Fibroblast of pulmonary artery (primary cell): Measurements from ENCODE around the gene RGMB.

Experiments
- DNase-seq: peaks from one replicate; pipeline ENCODE4 v3.0.0-alpha.2; 2010; ENCODE audit warnings: low read depth
- H3K4me3 ChIP-seq: replicated peaks from 2 replicates; pipeline ENCODE4 v1.5.1; 2011; ENCODE audit warnings: low read depth, mild to moderate bottlenecking, control low read depth, low read length, moderate library complexity
- TF ChIP-seq, protein P1 (sequence below): IDR thresholded peaks from 2 replicates; pipeline ENCODE4 v1.5.1; 2011; ENCODE audit warnings: mild to moderate bottlenecking, control low read depth, low read length, inconsistent platforms; ENCODE audit errors: missing control alignments

Gene RGMB

DNA sequence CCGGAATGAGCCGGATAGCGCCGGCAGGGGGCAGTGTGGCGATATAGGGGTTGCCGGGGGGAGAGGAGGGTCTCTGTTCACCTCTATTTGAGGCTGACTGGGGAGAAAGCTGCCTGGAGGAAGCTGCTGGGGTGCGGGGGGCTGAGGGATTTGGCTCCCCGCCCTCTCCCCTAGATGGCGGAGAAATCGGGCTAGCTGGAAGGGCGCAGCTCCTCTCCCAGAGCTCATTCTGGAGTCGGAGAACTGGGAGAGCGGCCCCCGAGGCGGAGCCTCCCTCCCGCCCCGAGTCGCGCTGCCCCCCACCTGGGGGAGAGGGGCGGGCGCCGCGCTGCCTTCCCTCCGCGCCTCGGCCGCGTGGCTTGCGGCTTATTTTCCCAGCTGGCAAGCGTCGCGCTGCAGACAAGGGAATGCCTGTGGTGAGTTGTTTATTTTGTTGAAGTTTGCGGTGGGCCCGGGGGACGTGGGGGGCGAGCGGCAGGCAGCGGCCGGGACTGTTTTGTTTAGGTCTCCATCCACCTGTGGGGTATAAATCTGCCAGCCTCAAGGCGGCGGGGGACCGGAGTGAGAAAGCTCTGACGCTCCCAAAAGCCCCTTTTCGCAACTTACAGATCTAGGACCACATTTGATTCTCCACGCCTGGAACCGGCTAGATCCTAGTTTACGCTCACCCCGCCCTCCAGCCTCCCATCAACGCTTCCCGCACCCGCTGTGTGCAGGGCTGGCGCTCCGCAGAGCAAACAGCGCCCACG lies 4.1 kb upstream of the RGMB start:
- TF ChIP-seq, protein P1, sequence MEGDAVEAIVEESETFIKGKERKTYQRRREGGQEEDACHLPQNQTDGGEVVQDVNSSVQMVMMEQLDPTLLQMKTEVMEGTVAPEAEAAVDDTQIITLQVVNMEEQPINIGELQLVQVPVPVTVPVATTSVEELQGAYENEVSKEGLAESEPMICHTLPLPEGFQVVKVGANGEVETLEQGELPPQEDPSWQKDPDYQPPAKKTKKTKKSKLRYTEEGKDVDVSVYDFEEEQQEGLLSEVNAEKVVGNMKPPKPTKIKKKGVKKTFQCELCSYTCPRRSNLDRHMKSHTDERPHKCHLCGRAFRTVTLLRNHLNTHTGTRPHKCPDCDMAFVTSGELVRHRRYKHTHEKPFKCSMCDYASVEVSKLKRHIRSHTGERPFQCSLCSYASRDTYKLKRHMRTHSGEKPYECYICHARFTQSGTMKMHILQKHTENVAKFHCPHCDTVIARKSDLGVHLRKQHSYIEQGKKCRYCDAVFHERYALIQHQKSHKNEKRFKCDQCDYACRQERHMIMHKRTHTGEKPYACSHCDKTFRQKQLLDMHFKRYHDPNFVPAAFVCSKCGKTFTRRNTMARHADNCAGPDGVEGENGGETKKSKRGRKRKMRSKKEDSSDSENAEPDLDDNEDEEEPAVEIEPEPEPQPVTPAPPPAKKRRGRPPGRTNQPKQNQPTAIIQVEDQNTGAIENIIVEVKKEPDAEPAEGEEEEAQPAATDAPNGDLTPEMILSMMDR, result peak; percentile 57
- DNase-seq, result peak; percentile 53
- peak overlapping the region; percentile 80 for H3K4me3 ChIP-seq

DNA sequence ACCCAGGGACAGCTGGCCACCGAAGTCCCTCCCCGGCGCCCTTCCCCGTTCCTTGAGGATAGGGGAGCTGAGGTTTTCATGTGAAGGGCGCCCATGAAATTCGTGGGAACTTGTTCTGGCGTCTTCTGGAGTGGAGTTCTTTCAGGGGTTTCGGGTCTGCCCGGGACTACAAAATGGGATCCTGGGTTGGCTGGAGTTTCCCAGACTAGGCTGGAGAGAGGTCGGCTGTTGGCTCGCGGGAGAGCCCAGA lies 3.6 kb upstream of the RGMB start:
- peak overlapping the region; percentile 80 for H3K4me3 ChIP-seq
- TF ChIP-seq, protein P1, result no peak
- peak; percentile 36 for DNase-seq

DNA sequence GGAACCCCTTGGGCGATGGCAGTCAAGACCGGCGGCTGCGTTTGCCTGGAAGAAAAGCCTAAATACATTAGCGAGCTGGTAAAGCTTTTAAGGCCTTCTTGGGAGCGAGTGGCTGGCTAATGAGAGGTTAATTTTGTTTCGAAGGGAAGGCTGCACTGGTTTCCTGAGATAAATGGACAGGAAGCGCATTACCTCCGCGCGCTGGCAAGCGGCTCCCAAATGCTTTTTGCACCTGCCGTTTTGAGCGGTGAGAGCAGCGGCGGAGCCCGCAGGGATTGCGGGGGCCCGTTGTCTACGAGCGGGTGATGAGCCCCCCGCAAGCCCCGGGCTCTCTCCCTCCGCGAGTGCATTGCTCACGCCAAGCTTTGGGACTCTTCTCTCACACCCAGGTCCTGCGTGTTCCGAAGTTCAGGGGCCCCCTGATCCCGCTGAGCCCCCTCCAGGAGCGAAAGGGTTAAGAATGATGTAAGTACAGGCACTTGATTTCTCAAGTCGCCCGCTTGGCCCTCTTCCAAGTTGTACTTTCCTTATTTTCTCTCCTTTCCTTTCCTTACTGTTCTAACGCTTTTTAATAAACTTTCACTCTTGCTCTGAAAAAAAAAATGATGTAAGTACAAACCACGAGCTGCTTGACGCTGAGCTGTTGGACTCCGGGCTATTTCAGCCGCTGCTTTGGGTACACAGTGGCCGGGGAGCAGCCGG lies 3.1 kb upstream of the RGMB start:
- peak; percentile 69 for DNase-seq
- peak overlapping the region; percentile 80 for H3K4me3 ChIP-seq
- TF ChIP-seq, protein P1, result no peak

DNA sequence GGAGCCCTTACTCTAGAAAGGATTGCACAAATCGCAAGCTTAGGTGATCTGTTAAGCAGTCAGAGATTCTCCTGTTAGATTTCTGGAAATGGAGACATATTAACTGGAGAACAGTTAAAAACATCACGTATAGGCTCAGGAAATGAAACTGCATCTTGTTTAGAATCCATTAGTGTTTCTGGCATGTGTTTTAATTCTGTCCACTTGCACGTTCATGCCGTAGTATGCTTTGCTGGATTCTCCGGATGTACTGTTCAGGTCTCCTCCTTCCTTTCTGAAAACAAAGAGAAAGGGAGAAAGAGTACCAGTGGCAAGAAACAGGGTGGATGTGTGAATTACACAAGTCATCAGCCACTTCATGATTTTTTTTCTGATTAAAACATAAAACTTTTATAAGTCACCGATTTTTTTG lies 2.5 kb upstream of the RGMB start:
- peak overlapping the region; percentile 80 for H3K4me3 ChIP-seq
- TF ChIP-seq, protein P1, result no peak
- DNase-seq, result peak; percentile 45

DNA sequence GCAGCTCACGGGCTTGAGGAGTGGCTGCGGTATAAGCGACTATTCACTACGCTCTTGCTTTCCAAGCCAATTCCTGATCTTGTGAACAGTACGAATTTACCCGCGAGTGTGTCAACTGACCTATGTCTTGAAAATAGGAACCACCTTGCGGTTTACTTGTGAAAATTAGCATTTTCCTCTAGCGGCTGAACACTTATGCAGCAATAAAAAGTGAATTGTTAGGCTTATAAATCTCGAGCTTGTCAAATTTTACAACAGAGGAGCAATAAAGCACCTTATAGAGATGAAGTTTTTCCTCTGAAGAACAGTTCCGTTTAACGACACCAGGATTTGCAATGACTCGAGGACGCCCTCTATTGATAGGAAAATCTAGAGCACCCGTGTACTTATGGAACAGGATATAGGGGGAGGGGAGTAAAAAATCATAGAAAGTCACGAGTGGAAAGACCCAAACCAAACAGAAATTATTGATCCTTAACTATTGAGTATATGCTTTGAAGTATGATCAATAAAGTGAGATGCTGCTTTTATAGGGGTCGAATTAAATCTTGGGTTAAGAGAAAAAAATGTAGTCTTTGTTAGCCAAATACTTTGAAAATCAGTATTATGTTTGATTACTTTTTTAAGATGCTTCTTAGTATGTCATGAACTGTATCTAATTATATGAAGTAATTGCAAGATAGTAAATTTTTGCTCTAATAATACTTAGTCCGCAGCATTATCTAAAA lies 1.9 kb upstream of the RGMB start:
- DNase-seq, result peak; percentile 94
- TF ChIP-seq, protein P1, result peak; percentile 97
- H3K4me3 ChIP-seq, result peak overlapping the region; percentile 80

DNA sequence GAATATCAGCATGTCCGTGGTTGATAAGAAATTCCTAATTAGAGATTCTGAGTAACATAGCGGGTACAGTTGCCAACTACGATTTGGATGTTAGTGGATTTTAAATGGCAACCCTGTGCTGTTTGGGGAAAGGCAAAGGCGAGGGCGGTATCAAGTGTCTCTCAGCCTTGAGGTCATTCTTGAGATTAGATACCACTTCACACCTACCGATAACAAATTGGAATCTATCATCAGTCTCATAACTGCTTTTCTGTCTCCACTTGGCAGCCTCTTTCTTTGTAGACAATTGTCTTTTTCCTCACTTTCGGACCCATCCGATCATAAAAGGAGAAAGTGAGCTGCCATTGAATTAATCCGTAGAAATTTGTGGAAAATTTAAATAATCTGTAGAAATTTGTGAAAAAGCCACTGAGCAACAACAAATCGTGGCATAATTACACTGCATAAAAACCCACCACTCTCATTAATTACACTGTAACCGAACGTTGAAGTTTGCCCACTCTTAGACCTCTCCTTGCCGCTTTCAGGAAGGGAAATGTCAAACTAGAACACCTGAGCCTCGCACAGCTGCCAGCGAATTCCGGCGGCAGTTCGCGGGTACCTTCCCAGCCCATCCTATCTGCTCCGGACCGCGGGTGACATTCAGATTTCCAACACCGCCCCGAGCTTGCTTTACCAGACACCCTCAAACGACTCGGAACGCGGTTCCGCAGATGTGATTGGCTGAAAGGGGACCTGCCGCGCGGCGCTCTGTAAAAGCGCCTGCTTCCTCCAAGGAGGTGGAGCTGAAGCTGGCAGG lies 849 bp upstream of the RGMB start:
- TF ChIP-seq, protein P1, result no peak
- H3K4me3 ChIP-seq, result peak overlapping the region; percentile 81
- DNase-seq, result peak; percentile 86
